DND-41 (cell line): ENCODE measurements around the gene P3R3URF.

Experiments used
- CTCF ChIP-seq: IDR thresholded peaks from 2 replicates; pipeline ENCODE4 v1.5.1; 2012; ENCODE audit warnings: borderline replicate concordance, low read length, moderate library complexity, mild to moderate bottlenecking; ENCODE audit not compliant: poor library complexity, severe bottlenecking; ENCODE audit errors: extremely low read depth
- EZH2 ChIP-seq: IDR thresholded peaks from 3 replicates; pipeline ENCODE4 v1.6.1; 2012; ENCODE audit warnings: borderline replicate concordance, low read depth, mild to moderate bottlenecking, moderate library complexity, low read length, inconsistent platforms; ENCODE audit not compliant: severe bottlenecking

- no peak for TF ChIP-seq CTCF
- no peak for TF ChIP-seq EZH2
Measured at GRCh38 chr1:46136711-46137110, 39.6 kb downstream of the P3R3URF start.
